IMR-90 (cell line): Measurements from ENCODE around the gene APC2.
"Not testable (repeated sequence)": the region's sequence is repeated elsewhere in the genome, so short reads cannot be mapped to it uniquely, and the experiment has no call there.

ENCODE experiments used
- CEBPB ChIP-seq: IDR thresholded peaks from 2 replicates; pipeline ENCODE4 v1.6.1; 2012; ENCODE audit warnings: low read depth, low read length, improper control_type of control experiment
- MAZ ChIP-seq: IDR thresholded peaks from 2 replicates; pipeline ENCODE4 v1.6.1; 2012; ENCODE audit warnings: low read depth, mild to moderate bottlenecking, low read length, improper control_type of control experiment, moderate library complexity, borderline replicate concordance
- MXI1 ChIP-seq: IDR thresholded peaks from 2 replicates; pipeline ENCODE4 v1.6.1; 2012; ENCODE audit warnings: low read depth, mild to moderate bottlenecking, low read length, moderate library complexity, borderline replicate concordance
- POLR2A ChIP-seq: IDR thresholded peaks from 2 replicates; pipeline ENCODE4 v1.6.1; 2012; ENCODE audit warnings: mild to moderate bottlenecking, low read depth, low read length
- RAD21 ChIP-seq: IDR thresholded peaks from 2 replicates; pipeline ENCODE4 v1.6.1; 2012; ENCODE audit warnings: low read length, improper control_type of control experiment
- SMC3 ChIP-seq: fragments of 150-350 bp; IDR thresholded peaks from 2 replicates; pipeline ENCODE4 v1.6.1; 2016; ENCODE audit warnings: low read depth, mild to moderate bottlenecking, antibody characterized with exemption, low read length, moderate library complexity
- TF ChIP-seq, protein P1 (sequence below): conservative IDR thresholded peaks from 2 replicates; pipeline ENCODE4 v1.5.1; 2012; ENCODE audit warnings: mild to moderate bottlenecking, low read depth, low read length, improper control_type of control experiment
- TF ChIP-seq, protein P2 (sequence below): fragments of 150-350 bp; IDR thresholded peaks from 2 replicates; pipeline ENCODE4 v1.6.1; 2016; ENCODE audit warnings: low read depth, mild to moderate bottlenecking, low read length, moderate library complexity, borderline replicate concordance
- TF ChIP-seq, protein P3 (sequence below): fragments of 150-350 bp; IDR thresholded peaks from 2 replicates; pipeline ENCODE4 v1.6.1; 2017; ENCODE audit warnings: mild to moderate bottlenecking, antibody characterized with exemption, low read length, low read depth

DNA sequence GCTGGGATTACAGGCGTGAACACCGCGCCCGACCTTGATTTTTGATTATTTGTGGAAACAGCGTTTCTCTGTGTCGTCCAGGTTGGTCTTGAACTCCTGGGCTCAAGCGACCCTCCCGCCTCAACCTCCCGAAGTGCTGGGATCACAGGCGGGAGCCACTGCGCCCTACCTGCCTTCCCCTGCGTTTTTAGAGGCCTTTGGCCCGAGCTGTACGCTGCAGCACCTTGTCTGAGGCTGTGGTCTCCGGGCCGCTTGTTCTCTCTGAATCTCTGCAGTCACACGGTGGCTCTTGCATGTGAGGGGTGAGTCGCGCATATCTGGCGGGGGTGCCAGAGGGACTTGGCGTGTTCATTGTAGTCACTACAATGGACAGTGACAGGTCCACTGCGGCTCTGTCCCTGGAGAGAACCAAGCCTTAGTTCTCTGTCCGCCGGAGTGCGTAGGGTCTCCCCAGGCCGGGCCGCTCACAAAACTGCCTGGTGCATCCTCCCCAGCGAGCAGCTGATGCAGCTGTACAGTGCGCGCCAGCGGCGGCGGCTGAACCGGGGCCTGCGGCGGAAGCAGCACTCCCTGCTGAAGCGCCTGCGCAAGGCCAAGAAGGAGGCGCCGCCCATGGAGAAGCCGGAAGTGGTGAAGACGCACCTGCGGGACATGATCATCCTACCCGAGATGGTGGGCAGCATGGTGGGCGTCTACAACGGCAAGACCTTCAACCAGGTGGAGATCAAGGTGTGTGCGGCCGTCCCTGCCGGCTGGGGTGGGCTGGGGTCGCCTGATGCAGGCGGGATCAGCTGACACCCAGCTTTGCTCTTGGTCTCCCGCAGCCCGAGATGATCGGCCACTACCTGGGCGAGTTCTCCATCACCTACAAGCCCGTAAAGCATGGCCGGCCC is 10.2 kb upstream of the APC2 start:
- TF ChIP-seq, protein P1, sequence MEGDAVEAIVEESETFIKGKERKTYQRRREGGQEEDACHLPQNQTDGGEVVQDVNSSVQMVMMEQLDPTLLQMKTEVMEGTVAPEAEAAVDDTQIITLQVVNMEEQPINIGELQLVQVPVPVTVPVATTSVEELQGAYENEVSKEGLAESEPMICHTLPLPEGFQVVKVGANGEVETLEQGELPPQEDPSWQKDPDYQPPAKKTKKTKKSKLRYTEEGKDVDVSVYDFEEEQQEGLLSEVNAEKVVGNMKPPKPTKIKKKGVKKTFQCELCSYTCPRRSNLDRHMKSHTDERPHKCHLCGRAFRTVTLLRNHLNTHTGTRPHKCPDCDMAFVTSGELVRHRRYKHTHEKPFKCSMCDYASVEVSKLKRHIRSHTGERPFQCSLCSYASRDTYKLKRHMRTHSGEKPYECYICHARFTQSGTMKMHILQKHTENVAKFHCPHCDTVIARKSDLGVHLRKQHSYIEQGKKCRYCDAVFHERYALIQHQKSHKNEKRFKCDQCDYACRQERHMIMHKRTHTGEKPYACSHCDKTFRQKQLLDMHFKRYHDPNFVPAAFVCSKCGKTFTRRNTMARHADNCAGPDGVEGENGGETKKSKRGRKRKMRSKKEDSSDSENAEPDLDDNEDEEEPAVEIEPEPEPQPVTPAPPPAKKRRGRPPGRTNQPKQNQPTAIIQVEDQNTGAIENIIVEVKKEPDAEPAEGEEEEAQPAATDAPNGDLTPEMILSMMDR, result not testable (repeated sequence)
- not testable (repeated sequence) for TF ChIP-seq RAD21, POLR2A, MAZ, CEBPB, MXI1, SMC3
- TF ChIP-seq, protein P2, sequence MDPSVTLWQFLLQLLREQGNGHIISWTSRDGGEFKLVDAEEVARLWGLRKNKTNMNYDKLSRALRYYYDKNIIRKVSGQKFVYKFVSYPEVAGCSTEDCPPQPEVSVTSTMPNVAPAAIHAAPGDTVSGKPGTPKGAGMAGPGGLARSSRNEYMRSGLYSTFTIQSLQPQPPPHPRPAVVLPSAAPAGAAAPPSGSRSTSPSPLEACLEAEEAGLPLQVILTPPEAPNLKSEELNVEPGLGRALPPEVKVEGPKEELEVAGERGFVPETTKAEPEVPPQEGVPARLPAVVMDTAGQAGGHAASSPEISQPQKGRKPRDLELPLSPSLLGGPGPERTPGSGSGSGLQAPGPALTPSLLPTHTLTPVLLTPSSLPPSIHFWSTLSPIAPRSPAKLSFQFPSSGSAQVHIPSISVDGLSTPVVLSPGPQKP, result not testable (repeated sequence)
- TF ChIP-seq, protein P3, sequence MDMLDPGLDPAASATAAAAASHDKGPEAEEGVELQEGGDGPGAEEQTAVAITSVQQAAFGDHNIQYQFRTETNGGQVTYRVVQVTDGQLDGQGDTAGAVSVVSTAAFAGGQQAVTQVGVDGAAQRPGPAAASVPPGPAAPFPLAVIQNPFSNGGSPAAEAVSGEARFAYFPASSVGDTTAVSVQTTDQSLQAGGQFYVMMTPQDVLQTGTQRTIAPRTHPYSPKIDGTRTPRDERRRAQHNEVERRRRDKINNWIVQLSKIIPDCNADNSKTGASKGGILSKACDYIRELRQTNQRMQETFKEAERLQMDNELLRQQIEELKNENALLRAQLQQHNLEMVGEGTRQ, result not testable (repeated sequence)
